Astrocyte (in vitro differentiated cells and primary cell): ENCODE data around the gene HMGA1. TPM values are rescaled to one million over a fixed set of nuclear protein-coding genes. Genes with fewer than 3 reads are reported as not detected.

Experiments used
- DNase-seq: peaks from one replicate; pipeline ENCODE4 v3.0.0-alpha.2; 2010; ENCODE audit warnings: low read depth
- FAIRE-seq: peaks from 2 replicates; lab custom pipeline; 2011; peaks lifted over from hg19 to GRCh38; lab: Jason Lieb, UNC
- H2AFZ ChIP-seq: 2 replicates; pipeline ENCODE4 v1.6.0; 2012; ENCODE audit warnings: low read depth, low read length, inconsistent platforms
- H3K27ac ChIP-seq: 2 replicates; pipeline ENCODE4 v1.5.1; 2011; ENCODE audit warnings: low read depth, low read length, inconsistent platforms
- H3K27me3 ChIP-seq: 2 replicates; pipeline ENCODE4 v1.6.0; 2011; ENCODE audit warnings: low read length, inconsistent platforms; ENCODE audit not compliant: insufficient read depth
- H3K36me3 ChIP-seq: 2 replicates; pipeline ENCODE4 v1.5.1; 2011; ENCODE audit warnings: low read length, inconsistent platforms; ENCODE audit not compliant: insufficient read depth
- H3K4me1 ChIP-seq: 2 replicates; pipeline ENCODE4 v1.5.1; 2011; ENCODE audit warnings: low read length, inconsistent platforms; ENCODE audit not compliant: insufficient read depth
- H3K4me2 ChIP-seq: 2 replicates; pipeline ENCODE4 v1.6.0; 2012; ENCODE audit warnings: low read length, inconsistent platforms
- H3K4me3 ChIP-seq: 2 replicates; pipeline ENCODE4 v1.5.1; 2011; ENCODE audit warnings: low read depth, mild to moderate bottlenecking, low read length, inconsistent platforms; ENCODE audit not compliant: insufficient read depth
- H3K79me2 ChIP-seq: 2 replicates; pipeline ENCODE4 v1.6.0; 2012; ENCODE audit warnings: mild to moderate bottlenecking, low read length, inconsistent platforms; ENCODE audit not compliant: insufficient read depth
- H3K9ac ChIP-seq: 2 replicates; pipeline ENCODE4 v1.6.0; 2012; ENCODE audit warnings: mild to moderate bottlenecking, low read length, inconsistent platforms
- H3K9me3 ChIP-seq: 2 replicates; pipeline ENCODE4 v1.5.1; 2012; ENCODE audit warnings: low read depth, mild to moderate bottlenecking, low read length, inconsistent platforms; ENCODE audit not compliant: insufficient read depth
- H4K20me1 ChIP-seq: 2 replicates; pipeline ENCODE4 v1.6.0; 2012; ENCODE audit warnings: low read length, inconsistent platforms; ENCODE audit not compliant: insufficient read depth
- H3K27ac Mint-ChIP-seq: one replicate; pipeline ENCODE4 v1.8.0; 2021; ENCODE audit warnings: mild to moderate bottlenecking, mixed read lengths; ENCODE audit not compliant: unreplicated experiment
- H3K27me3 Mint-ChIP-seq: one replicate; pipeline ENCODE4 v1.8.0; 2021; ENCODE audit warnings: low read depth, mixed read lengths; ENCODE audit not compliant: unreplicated experiment
- H3K36me3 Mint-ChIP-seq: one replicate; pipeline ENCODE4 v1.8.0; 2021; ENCODE audit warnings: low read depth, mixed read lengths; ENCODE audit not compliant: unreplicated experiment
- H3K4me1 Mint-ChIP-seq: one replicate; pipeline ENCODE4 v1.8.0; 2021; ENCODE audit warnings: low read depth, mixed read lengths; ENCODE audit not compliant: unreplicated experiment
- H3K4me3 Mint-ChIP-seq: one replicate; pipeline ENCODE4 v1.8.0; 2021; ENCODE audit warnings: mild to moderate bottlenecking, moderate library complexity, mixed read lengths; ENCODE audit not compliant: unreplicated experiment
- H3K9me3 Mint-ChIP-seq: one replicate; pipeline ENCODE4 v1.8.0; 2021; ENCODE audit warnings: mild to moderate bottlenecking, mixed read lengths; ENCODE audit not compliant: unreplicated experiment
- CTCF ChIP-seq: IDR thresholded peaks from 2 replicates; pipeline ENCODE4 v1.5.1; 2011; ENCODE audit warnings: low read depth, mild to moderate bottlenecking, inconsistent platforms, low read length, moderate library complexity; ENCODE audit not compliant: insufficient read depth
- EZH2 ChIP-seq: IDR thresholded peaks from 2 replicates; pipeline ENCODE4 v1.6.1; 2012; ENCODE audit warnings: mild to moderate bottlenecking, low read length, inconsistent platforms; ENCODE audit not compliant: insufficient read depth
- total RNA-seq: library from RNA; stranded (reverse); gene quantifications from 2 replicates; pipeline ENCODE4 v1.2.1, GENCODE V29; 2021

HMGA1 gene
- total RNA-seq, 1 donor from 2014 or later, result 199 TPM

- no peak for TF ChIP-seq EZH2
- Histone ChIP-seq H3K79me2 (peaks cover 31% of the 10 kb centered on the region), H3K9me3 (no peaks in the 10 kb centered on the region), H4K20me1 (peaks cover 21% of the 10 kb centered on the region), H3K27me3 (no peaks in the 10 kb centered on the region), H3K36me3 (no peaks in the 10 kb centered on the region), H3K27ac (peak overlapping the region; percentile 81), H2AFZ (no peak overlapping the region), H3K4me2 (peak overlapping the region; percentile 85), H3K9ac (peak overlapping the region; percentile 71), H3K4me3 (peak overlapping the region; percentile 62), H3K4me1 (peaks cover 33% of the 10 kb centered on the region)
- H3K4me3 Mint-ChIP-seq, result peak overlapping the region; percentile 75
- no peaks in the 10 kb centered on the region for H3K9me3 Mint-ChIP-seq
- FAIRE-seq, result no peak
- no peaks in the 10 kb centered on the region for H3K36me3 Mint-ChIP-seq
- peaks cover 1% of the 10 kb centered on the region for H3K4me1 Mint-ChIP-seq
- no peaks in the 10 kb centered on the region for H3K27me3 Mint-ChIP-seq
- H3K27ac Mint-ChIP-seq, result peak overlapping the region; percentile 71
- DNase-seq, result peak; percentile 85
These were observed 1.2 kb upstream of the HMGA1 start for GRCh38 chr6:34235307-34236130.

GRCh38 chr6:34236131-34236442 is 586 bp upstream of the HMGA1 start:
- peak overlapping the region; percentile 75 for H3K4me3 Mint-ChIP-seq
- no peaks in the 10 kb centered on the region for H3K4me1 Mint-ChIP-seq
- no peaks in the 10 kb centered on the region for H3K36me3 Mint-ChIP-seq
- peaks cover 1% of the 10 kb centered on the region for H3K36me3 ChIP-seq
- no peaks in the 10 kb centered on the region for H3K27me3 Mint-ChIP-seq
- peak overlapping the region; percentile 85 for H3K4me2 ChIP-seq
- H2AFZ ChIP-seq, result no peak overlapping the region
- peak overlapping the region; percentile 71 for H3K27ac Mint-ChIP-seq
- H3K4me1 ChIP-seq, result peaks cover 36% of the 10 kb centered on the region
- peak overlapping the region; percentile 71 for H3K9ac ChIP-seq
- no peak for FAIRE-seq
- H3K79me2 ChIP-seq, result peaks cover 37% of the 10 kb centered on the region
- no peaks in the 10 kb centered on the region for H3K9me3 ChIP-seq
- no peaks in the 10 kb centered on the region for H3K27me3 ChIP-seq
- no peaks in the 10 kb centered on the region for H3K9me3 Mint-ChIP-seq
- peak overlapping the region; percentile 62 for H3K4me3 ChIP-seq
- H3K27ac ChIP-seq, result peak overlapping the region; percentile 81
- TF ChIP-seq CTCF (no peak), EZH2 (no peak)
- peaks cover 27% of the 10 kb centered on the region for H4K20me1 ChIP-seq
- DNase-seq, result no peak

DNA sequence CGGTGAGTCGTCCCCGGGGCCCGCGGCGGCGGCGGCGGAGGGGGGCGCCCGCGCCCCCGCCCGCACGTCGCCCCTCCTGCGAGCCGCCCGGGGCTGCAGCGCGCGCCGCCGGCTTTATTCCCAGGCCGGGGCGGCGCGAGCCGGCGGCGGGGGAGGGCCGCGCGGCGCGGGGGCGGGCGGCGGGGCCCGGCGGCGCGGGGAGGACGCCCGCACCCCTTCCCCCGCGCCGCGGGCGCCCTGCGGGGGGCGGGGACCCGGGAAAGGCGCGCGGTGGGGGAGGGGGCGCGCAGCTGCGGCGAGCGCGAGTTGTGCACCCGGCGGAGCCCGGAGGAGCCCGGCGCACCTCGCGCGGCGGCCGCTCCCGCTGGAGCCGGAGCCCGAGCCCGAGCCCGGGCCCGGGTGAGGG is 646 bp downstream of the HMGA1 start:
- Mint-ChIP-seq H3K9me3 (no peaks in the 10 kb centered on the region), H3K27ac (no peak overlapping the region), H3K4me3 (no peak overlapping the region), H3K27me3 (no peaks in the 10 kb centered on the region), H3K4me1 (peaks cover 6% of the 10 kb centered on the region), H3K36me3 (peaks cover 4% of the 10 kb centered on the region)
- H3K4me1 ChIP-seq, result peaks cover 40% of the 10 kb centered on the region
- H3K4me3 ChIP-seq, result peak overlapping the region; percentile 74
- H3K36me3 ChIP-seq, result peaks cover 14% of the 10 kb centered on the region
- H4K20me1 ChIP-seq, result peaks cover 35% of the 10 kb centered on the region
- H3K9ac ChIP-seq, result peak overlapping the region; percentile 85
- H3K27ac ChIP-seq, result peak overlapping the region; percentile 81
- H3K4me2 ChIP-seq, result peak overlapping the region; percentile 97
- TF ChIP-seq CTCF (no peak), EZH2 (no peak)
- H2AFZ ChIP-seq, result peak overlapping the region; percentile 9
- peaks cover 49% of the 10 kb centered on the region for H3K79me2 ChIP-seq
- FAIRE-seq (no peak), DNase-seq (no peak)
- H3K9me3 ChIP-seq, result no peaks in the 10 kb centered on the region
- no peaks in the 10 kb centered on the region for H3K27me3 ChIP-seq
